KOPT-K1 (cell line): Measurements from ENCODE around the gene SCARB1.
"Not testable (repeated sequence)": the region's sequence is repeated elsewhere in the genome, so short reads cannot be mapped to it uniquely, and the experiment has no call there.

Experiments used
- H3K27ac ChIP-seq: fragments of 200-600 bp; sonication (generic); 2 replicates; pipeline ENCODE4 v1.5.1; 2016; ENCODE audit warnings: antibody characterized with exemption, mild to moderate bottlenecking, low read depth, low read length; ENCODE audit not compliant: poor library complexity, severe bottlenecking
- H3K36me3 ChIP-seq: fragments of 200-600 bp; sonication (generic); 2 replicates; pipeline ENCODE4 v1.5.1; 2017; ENCODE audit warnings: antibody characterized with exemption, mild to moderate bottlenecking, low read length, moderate library complexity; ENCODE audit not compliant: insufficient read depth
- H3K9me3 ChIP-seq: fragments of 200-600 bp; sonication (generic); 2 replicates; pipeline ENCODE4 v1.5.1; 2017; ENCODE audit warnings: antibody characterized with exemption, low read length, mild to moderate bottlenecking; ENCODE audit not compliant: insufficient read depth, poor library complexity, severe bottlenecking

SCARB1 gene

DNA sequence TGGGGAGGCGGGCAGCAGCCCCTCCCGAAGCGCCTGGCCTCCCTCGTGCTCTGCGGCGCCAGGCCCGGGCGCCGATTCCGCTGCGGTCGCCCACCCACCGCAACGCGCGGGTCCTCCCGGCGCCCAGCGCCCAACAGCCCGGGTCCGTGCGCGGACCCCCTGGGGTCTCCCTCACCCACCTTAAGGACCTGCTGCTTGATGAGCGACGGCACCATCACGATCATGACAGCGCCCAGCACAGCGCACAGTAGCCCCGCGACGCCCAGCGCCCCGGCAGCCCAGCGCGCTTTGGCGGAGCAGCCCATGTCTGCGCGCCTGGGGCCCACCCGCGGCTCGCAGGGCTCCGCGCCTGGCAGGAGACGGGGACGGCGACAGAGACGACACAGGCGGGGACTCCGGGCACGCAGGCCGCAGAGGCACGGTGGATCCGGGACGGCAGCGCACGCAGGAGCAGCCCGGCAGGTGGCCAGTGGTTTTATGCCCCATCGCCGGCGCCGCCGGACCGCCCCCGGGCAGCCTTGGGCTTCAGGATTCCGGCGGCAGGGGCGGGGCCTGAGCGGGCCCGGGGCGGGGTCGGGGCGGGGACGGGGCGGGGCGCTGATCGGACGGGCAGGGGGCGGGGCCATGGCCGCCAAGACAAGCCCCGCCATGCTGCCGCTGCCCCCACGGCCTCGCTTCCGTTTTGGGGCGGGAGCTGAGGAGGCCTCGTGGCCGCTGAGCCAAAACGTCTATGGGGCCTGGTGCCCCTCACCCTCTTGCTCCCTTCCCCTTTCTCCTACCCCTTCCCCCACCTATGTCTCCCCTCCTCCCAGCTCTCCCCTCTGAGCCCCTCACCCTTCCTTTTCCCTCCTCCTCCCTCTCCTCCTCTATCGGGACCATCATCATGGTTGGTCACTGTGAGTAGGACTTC, at the start of gene SCARB1:
Gene SCARB1 (minus strand): TSS at position 449 of the 910 bp plus-strand sequence. CDS start 144 bp downstream, at position 305.
- Histone ChIP-seq H3K27ac (peak within 1 kb of the TSS; percentile 72), H3K36me3 (peaks cover 18% of the 10 kb centered on the region), H3K9me3 (no peaks in the 10 kb centered on the region)

- peaks cover 40% of the 10 kb centered on the region for H3K36me3 ChIP-seq
- not testable (repeated sequence) for H3K9me3 ChIP-seq
Observed at GRCh38 chr12:124912529-124913287, 49.0 kb upstream of the SCARB1 start.

GRCh38 chr12:124911521-124911920, 47.9 kb upstream of the SCARB1 start:
- H3K9me3 ChIP-seq, H3K27ac ChIP-seq: not testable (repeated sequence)
- peaks cover 40% of the 10 kb centered on the region for H3K36me3 ChIP-seq

More at GRCh38 chr12:124912529-124913287, 49.0 kb upstream of the SCARB1 start:
- H3K27ac ChIP-seq: not testable (repeated sequence)

GRCh38 chr12:124910561-124911478, 47.2 kb upstream of the SCARB1 start:
- H3K27ac ChIP-seq: no peak overlapping the region
- no peaks in the 10 kb centered on the region for H3K9me3 ChIP-seq
- peaks cover 40% of the 10 kb centered on the region for H3K36me3 ChIP-seq

DNA sequence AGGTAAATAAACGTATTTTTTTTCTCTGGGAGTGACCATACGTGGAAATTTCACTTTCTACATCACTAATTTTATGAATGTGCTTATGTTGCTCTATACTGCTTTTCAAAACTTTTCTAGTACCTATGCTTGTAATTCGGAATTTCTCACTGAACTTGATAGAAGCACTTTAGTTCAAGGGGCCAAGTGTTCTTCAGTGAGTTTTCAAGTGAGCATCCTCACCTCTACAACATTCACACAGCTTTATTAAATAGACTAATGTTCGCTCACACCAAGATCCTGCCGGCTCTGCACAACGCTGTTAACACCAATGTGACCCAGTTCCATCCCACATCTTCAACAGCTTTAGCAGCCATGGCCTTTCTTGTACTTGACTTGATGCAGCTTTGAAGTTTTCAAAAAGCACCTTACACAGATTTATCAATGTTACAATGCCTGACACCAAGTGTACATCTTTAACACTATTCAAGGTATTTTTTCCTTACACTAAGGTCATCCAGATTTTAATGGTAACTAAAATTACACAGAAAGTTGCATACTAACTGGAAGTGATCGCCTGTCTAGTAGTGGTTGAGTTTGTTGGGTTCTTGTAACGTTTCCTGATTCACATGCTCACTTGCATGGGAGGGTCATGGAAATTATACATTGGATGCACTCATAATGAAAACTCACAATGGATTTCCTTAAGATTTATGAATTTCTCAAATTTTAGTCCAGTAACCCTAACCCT, 46.3 kb upstream of the SCARB1 start:
- Histone ChIP-seq H3K9me3 (no peaks in the 10 kb centered on the region), H3K27ac (no peak overlapping the region)

GRCh38 chr12:124906606-124907261, 43.1 kb upstream of the SCARB1 start:
- H3K36me3 ChIP-seq: peaks cover 20% of the 10 kb centered on the region
- H3K27ac ChIP-seq: no peak overlapping the region

More for the DNA sequence above, 46.3 kb upstream of the SCARB1 start:
- peaks cover 40% of the 10 kb centered on the region for H3K36me3 ChIP-seq

GRCh38 chr12:124904306-124905098, 40.8 kb upstream of the SCARB1 start:
- Histone ChIP-seq H3K27ac (no peak overlapping the region), H3K9me3 (no peaks in the 10 kb centered on the region), H3K36me3 (no peaks in the 10 kb centered on the region)

More at GRCh38 chr12:124906606-124907261, 43.1 kb upstream of the SCARB1 start:
- no peaks in the 10 kb centered on the region for H3K9me3 ChIP-seq

- Histone ChIP-seq H3K27ac (no peak overlapping the region), H3K9me3 (no peaks in the 10 kb centered on the region), H3K36me3 (no peaks in the 10 kb centered on the region)
Observed at GRCh38 chr12:124902916-124903315, 39.3 kb upstream of the SCARB1 start.

DNA sequence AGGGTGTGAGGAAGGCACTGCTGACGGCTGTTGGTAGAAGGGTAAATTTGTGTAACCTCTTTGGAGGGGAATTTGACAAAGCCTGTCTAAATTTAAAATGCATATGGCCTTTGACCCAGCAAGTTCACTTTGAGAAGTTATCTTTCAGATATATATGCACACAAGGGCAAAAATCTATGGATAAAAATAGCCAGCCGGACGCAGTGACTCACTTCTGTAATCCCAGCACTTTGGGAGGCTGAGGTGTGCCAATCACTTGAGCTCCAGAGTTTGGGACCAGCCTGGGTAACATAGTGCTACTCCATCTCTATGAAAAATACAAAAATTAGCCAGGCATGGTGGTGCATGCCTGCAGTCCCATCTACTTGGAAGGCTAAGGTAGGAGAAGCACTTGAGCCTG, 37.3 kb upstream of the SCARB1 start:
- Histone ChIP-seq H3K9me3 (no peaks in the 10 kb centered on the region), H3K27ac (no peak overlapping the region), H3K36me3 (no peaks in the 10 kb centered on the region)

DNA sequence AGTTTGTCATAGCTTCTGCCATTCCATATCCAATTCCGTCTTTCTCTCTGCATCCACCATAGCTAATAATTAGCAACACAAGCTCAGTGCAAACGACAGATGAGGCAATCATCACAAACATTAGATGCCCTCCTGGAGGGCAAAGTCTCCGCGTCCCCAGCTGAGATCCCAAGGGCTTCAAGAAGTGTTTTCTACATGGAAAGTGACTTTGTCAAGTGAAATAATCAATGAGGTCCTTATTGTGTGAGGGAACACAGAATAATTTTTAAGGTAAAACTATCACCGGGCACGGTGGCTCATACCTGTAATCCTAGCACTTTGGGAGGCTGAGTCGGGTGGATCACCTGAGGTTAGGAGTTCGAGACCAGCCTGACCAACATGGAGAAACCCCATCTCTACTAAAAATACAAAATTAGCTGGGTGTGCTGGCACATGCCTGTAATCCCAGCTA, 36.7 kb upstream of the SCARB1 start:
- H3K27ac ChIP-seq, H3K36me3 ChIP-seq, H3K9me3 ChIP-seq: not testable (repeated sequence)

DNA sequence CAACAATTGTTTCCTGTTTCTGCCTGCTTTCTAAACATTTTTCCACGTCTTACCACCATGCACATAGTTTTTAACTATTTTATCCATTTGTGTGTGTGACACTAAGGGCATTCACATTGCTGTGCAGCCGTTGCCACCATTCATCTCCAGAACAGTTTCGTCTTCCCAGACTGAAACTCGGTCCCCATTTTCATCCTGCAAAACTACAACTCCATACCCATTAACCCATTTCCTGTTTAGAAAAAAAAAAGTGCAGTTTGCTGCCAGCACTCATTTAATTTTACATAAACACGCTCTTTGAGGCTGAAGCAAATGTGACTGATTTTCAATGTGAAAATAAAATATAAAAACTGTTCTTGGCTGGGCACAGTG, 35.2 kb upstream of the SCARB1 start:
- Histone ChIP-seq H3K27ac (peak overlapping the region; percentile 24), H3K9me3 (no peaks in the 10 kb centered on the region), H3K36me3 (no peaks in the 10 kb centered on the region)

DNA sequence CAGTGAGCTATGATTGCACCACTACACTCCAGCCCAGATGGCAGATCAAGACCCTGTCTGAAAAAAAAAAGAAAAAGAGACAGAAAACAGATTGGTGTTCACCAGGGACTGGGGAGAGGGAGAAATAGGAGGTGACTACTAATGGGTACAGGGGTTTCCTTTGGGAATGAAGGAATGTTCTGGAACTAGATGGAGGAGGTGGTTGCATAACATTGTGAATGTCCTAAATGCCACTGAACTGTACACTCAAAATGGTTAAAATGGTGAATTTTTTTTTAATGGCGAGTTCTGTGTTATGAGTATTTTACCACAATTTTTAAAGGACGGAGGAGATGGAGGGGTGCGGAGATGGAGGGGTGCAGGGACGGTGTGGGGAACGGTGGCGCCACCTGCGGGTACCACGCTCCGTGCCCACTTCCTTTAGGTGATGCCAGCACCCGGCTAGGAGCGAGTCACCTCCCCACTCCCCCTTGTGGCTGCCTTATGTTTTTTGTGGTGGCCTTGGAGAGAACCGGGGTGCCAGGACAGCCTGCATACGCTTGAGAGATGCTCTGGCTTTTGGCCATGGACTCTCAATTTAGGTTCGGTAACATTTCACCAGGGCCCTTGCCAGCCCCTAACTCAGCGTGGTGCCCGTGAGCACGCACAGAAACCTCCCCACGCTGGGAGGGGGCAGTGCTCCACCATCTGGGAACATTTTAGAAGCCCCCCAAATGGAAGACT, 34.7 kb upstream of the SCARB1 start:
- Histone ChIP-seq H3K9me3 (no peaks in the 10 kb centered on the region), H3K36me3 (no peaks in the 10 kb centered on the region), H3K27ac (peak overlapping the region; percentile 24)
